Endothelial cell of umbilical vein (primary cell): ENCODE data around the gene DPP10. TPM values are rescaled to one million over a fixed set of nuclear protein-coding genes. Genes with fewer than 3 reads are reported as not detected.

Experiments used
- BruUV-seq: library from RNA; stranded (reverse); fragments of 400-500 nt; replicated peaks from 2 replicates; lab custom pipeline; 2021; lab: Mats Ljungman, UMichigan
- CTCF ChIA-PET: fragments of 300-600, 350-600 bp; sonication (Branson Sonifier 250); formaldehyde crosslinking; loops from one replicate; lab custom pipeline; 2021; ENCODE audit warnings: antibody characterized with exemption, inconsistent platforms; lab: Charles Lee
- POLR2A ChIA-PET: fragments of 300-600, 350-600 bp; sonication (Branson Sonifier 250); formaldehyde crosslinking; loops from one replicate; lab custom pipeline; 2021; ENCODE audit warnings: antibody characterized with exemption, inconsistent platforms; lab: Charles Lee
- DNase-seq: peaks from one replicate; pipeline ENCODE4 v3.0.0-alpha.2; 2011; ENCODE audit warnings: low read depth, low spot score
- FAIRE-seq: peaks from 2 replicates; lab custom pipeline; 2011; peaks lifted over from hg19 to GRCh38; lab: Jason Lieb, UNC
- H2AFZ ChIP-seq: 2 replicates; pipeline ENCODE4 v1.6.0; 2012; ENCODE audit warnings: low read depth, low read length, control low read depth, inconsistent platforms
- H3K27ac ChIP-seq: 2 replicates; pipeline ENCODE4 v1.5.1; 2011; ENCODE audit warnings: low read depth, mild to moderate bottlenecking, control low read depth, low read length, moderate library complexity; ENCODE audit not compliant: insufficient read depth
- H3K27me3 ChIP-seq, 2 experiments: 2 replicates each; pipeline versions ENCODE4 v1.6.0 to v1.6.1; 2011; ENCODE audit warnings: low read length in 2 of 2, mixed read lengths in 1 of 2; ENCODE audit not compliant: control insufficient read depth in 2 of 2, insufficient read depth in 2 of 2
- H3K36me3 ChIP-seq, 2 experiments: 2 replicates in 1 of 2; 3 replicates in 1 of 2; pipeline ENCODE4 v1.5.1; 2011; ENCODE audit warnings: low read length in 2 of 2, mild to moderate bottlenecking in 1 of 2, moderate library complexity in 1 of 2; ENCODE audit not compliant: control insufficient read depth in 2 of 2, insufficient read depth in 2 of 2; ENCODE audit errors: extremely low read depth in 1 of 2
- H3K4me1 ChIP-seq: 3 replicates; pipeline ENCODE4 v1.5.1; 2011; ENCODE audit warnings: mild to moderate bottlenecking, low read length; ENCODE audit not compliant: control insufficient read depth, insufficient read depth; ENCODE audit errors: extremely low read depth
- H3K4me2 ChIP-seq: 2 replicates; pipeline ENCODE4 v1.6.1; 2011; ENCODE audit warnings: low read length, control low read depth, mixed read lengths; ENCODE audit not compliant: insufficient read depth
- H3K4me3 ChIP-seq, 3 experiments: fragments of 200-600 bp in 1 of 3; sonication (generic), shearing (Covaris generic) in 1 of 3; replicated peaks in 1 of 3; 2 replicates each; pipeline ENCODE4 v1.5.1; 2011 to 2016; ENCODE audit warnings: control low read depth in 3 of 3, low read length in 3 of 3, mild to moderate bottlenecking in 2 of 3, inconsistent platforms in 1 of 3, low read depth in 1 of 3, moderate library complexity in 1 of 3; ENCODE audit not compliant: insufficient read depth in 1 of 3
- H3K79me2 ChIP-seq: 2 replicates; pipeline ENCODE4 v1.6.0; 2012; ENCODE audit warnings: low read length, inconsistent platforms; ENCODE audit not compliant: control insufficient read depth, insufficient read depth
- H3K9ac ChIP-seq: replicated peaks from 2 replicates; pipeline ENCODE3; 2011; ENCODE audit warnings: low read length, control low read depth; ENCODE audit not compliant: insufficient read depth; ENCODE audit errors: extremely low read depth
- H3K9me1 ChIP-seq: replicated peaks from 3 replicates; pipeline ENCODE4 v1.6.0; 2011; ENCODE audit warnings: mild to moderate bottlenecking, low read length; ENCODE audit not compliant: control insufficient read depth, insufficient read depth; ENCODE audit errors: extremely low read depth
- H3K9me3 ChIP-seq: replicated peaks from 2 replicates; pipeline ENCODE4 v1.5.1; 2012; ENCODE audit warnings: low read length, inconsistent platforms; ENCODE audit not compliant: control insufficient read depth, insufficient read depth
- H4K20me1 ChIP-seq: replicated peaks from 2 replicates; pipeline ENCODE3; 2011; ENCODE audit warnings: mild to moderate bottlenecking, low read length; ENCODE audit not compliant: control insufficient read depth, insufficient read depth; ENCODE audit errors: extremely low read depth
- CTCF ChIP-seq, 2 donors: IDR thresholded peaks; 1 replicate in 1 of 2; 2 replicates in 1 of 2; pipeline ENCODE4 v1.5.1; 2011; ENCODE audit warnings: low read length in 2 of 2, mild to moderate bottlenecking in 2 of 2, moderate library complexity in 2 of 2, control low read depth in 1 of 2, inconsistent platforms in 1 of 2, low read depth in 1 of 2; ENCODE audit not compliant: insufficient read depth in 1 of 2; ENCODE audit errors: extremely low read depth in 1 of 2
- EZH2 ChIP-seq: IDR thresholded peaks from 2 replicates; pipeline ENCODE4 v1.6.1; 2012; ENCODE audit warnings: borderline replicate concordance, low read depth, mild to moderate bottlenecking, moderate library complexity, low read length, inconsistent platforms; ENCODE audit not compliant: severe bottlenecking
- GATA2 ChIP-seq: IDR thresholded peaks from 2 replicates; pipeline ENCODE4 v1.7.0; 2011; ENCODE audit warnings: low read depth, mild to moderate bottlenecking, moderate library complexity, mixed read lengths, low read length; ENCODE audit not compliant: insufficient read length, insufficient read depth
- JUN ChIP-seq: IDR thresholded peaks from 2 replicates; pipeline ENCODE4 v1.6.1; 2011; ENCODE audit warnings: borderline replicate concordance, low read depth; ENCODE audit not compliant: insufficient read length, insufficient read depth
- MAX ChIP-seq: IDR thresholded peaks from 2 replicates; pipeline ENCODE4 v1.6.1; 2011; ENCODE audit not compliant: insufficient read depth, insufficient read length
- MYC ChIP-seq: IDR thresholded peaks from one replicate; pipeline ENCODE4 v1.6.1; 2011; ENCODE audit warnings: mild to moderate bottlenecking, low read depth, low read length
- POLR2A ChIP-seq: IDR thresholded peaks from 2 replicates; pipeline ENCODE4 v1.6.1; 2012; ENCODE audit warnings: low read depth, mild to moderate bottlenecking, control low read depth, low read length
- POLR2AphosphoS5 ChIP-seq: IDR thresholded peaks from 2 replicates; pipeline ENCODE4 v1.6.1; 2012; ENCODE audit warnings: low read depth, mild to moderate bottlenecking, control low read depth, low read length, moderate library complexity; ENCODE audit not compliant: insufficient read depth
- dilution Hi-C: fragments of 300-500 bp; cut with MboI; formaldehyde crosslinking; loops from one replicate; pipeline ENCODE4 v1.15.0; 2019; ENCODE audit warnings: low sequenced_read_pairs; ENCODE audit not compliant: extremely low pct_ligation_motif_present
- intact Hi-C: fragments of 100-400 bp; cut with micrococcal nuclease; formaldehyde crosslinking; loops from one replicate; pipeline ENCODE4 v1.10.0; 2022
- polyA plus RNA-seq, 4 experiments: library from polyadenylated mRNA; depleted of rRNA in 3 of 4; stranded (reverse) in 3 of 4; unstranded in 1 of 4; fragments of >200 nt; gene quantifications; 2 replicates each; pipeline versions ENCODE4 v1.2.1 to v1.2.3, GENCODE V29; 2011 to 2012; ENCODE audit warnings: missing spikeins in 1 of 4
- total RNA-seq: library from RNA; stranded (reverse); gene quantifications from 2 replicates; pipeline ENCODE4 v1.2.3, GENCODE V29; 2021

DPP10 gene
- total and polyA plus RNA-seq, 2 donors (not counting 3 experiments of a cell fraction or from before 2014, with no cell fraction given): not detected

- intact Hi-C loops: no loop called here
- Histone ChIP-seq H3K27me3 (no peaks in the 10 kb centered on the region), H3K4me2 (no peak overlapping the region), H3K4me3 (no peak overlapping the region), H3K4me1 (no peaks in the 10 kb centered on the region), H3K9ac (no peak overlapping the region), H3K9me3 (no peaks in the 10 kb centered on the region), H2AFZ (no peak overlapping the region), H3K27ac (no peak overlapping the region), H4K20me1 (no peaks in the 10 kb centered on the region), H3K36me3 (no peaks in the 10 kb centered on the region), H3K79me2 (no peaks in the 10 kb centered on the region), H3K9me1 (no peaks in the 10 kb centered on the region)
- ChIA-PET POLR2A (no interaction called here), CTCF (no interaction called here)
- no peak for TF ChIP-seq JUN
- no peak for TF ChIP-seq GATA2
- FAIRE-seq (no peak), DNase-seq (no peak)
- no TSS peak for BruUV-seq
- dilution Hi-C loops: no loop called here
Measured at GRCh38 chr2:115796078-115796477, 1353.6 kb downstream of the DPP10 start.

GRCh38 chr2:115807276-115807675 is 1364.8 kb downstream of the DPP10 start:
- Histone ChIP-seq H3K4me3 (no peak overlapping the region), H2AFZ (no peak overlapping the region), H3K36me3 (no peaks in the 10 kb centered on the region), H3K79me2 (no peaks in the 10 kb centered on the region), H3K4me2 (no peak overlapping the region), H4K20me1 (no peaks in the 10 kb centered on the region), H3K4me1 (no peaks in the 10 kb centered on the region), H3K9me3 (peaks cover 2% of the 10 kb centered on the region), H3K27me3 (no peaks in the 10 kb centered on the region), H3K27ac (no peak overlapping the region), H3K9ac (no peak overlapping the region), H3K9me1 (no peaks in the 10 kb centered on the region)
- no TSS peak for BruUV-seq
- no peak for FAIRE-seq
- intact Hi-C loops (no loop called here), dilution Hi-C loops (no loop called here)
- TF ChIP-seq POLR2AphosphoS5: no peak
- TF ChIP-seq CTCF (IDR thresholded peaks at IDR 0.05; ENCODE audit: extremely low read depth in 1 of 2, insufficient read depth in 1 of 2, low read depth in 1 of 2, low read length in 2 of 2): no peak
- TF ChIP-seq POLR2A: no peak
- no peak for TF ChIP-seq JUN
- TF ChIP-seq GATA2: no peak
- no peak for TF ChIP-seq MYC
- no peak for TF ChIP-seq MAX
- no peak for TF ChIP-seq EZH2
- DNase-seq: no peak
- ChIA-PET CTCF (no interaction called here), POLR2A (no interaction called here)
